Gastroesophageal sphincter (tissue), 4 donors: ENCODE measurements around the gene GPR162. TPM values are rescaled to one million over a fixed set of nuclear protein-coding genes. Genes with fewer than 3 reads are reported as not detected.
"Not testable (repeated sequence)": the region's sequence is repeated elsewhere in the genome, so short reads cannot be mapped to it uniquely, and the experiment has no call there.

Source experiments
- ATAC-seq: fragments of 150-250 bp; one replicate; pipeline ENCODE4 v1.9.1; 2016; ENCODE audit warnings: mild to moderate bottlenecking, moderate library complexity
- H3K27ac ChIP-seq, 4 donors: fragments of 200-600 bp; sonication (generic) in 3 of 4; 1 replicate in 3 of 4; 2 replicates in 1 of 4; pipeline ENCODE4 v1.5.1; 2016 to 2019
- H3K27me3 ChIP-seq: fragments of 200-600 bp; sonication (generic); one replicate; pipeline ENCODE4 v1.5.1; 2019
- H3K36me3 ChIP-seq, 2 donors: fragments of 200-600 bp; sonication (generic); one replicate each; pipeline ENCODE4 v1.5.1; 2019; ENCODE audit warnings: control low read depth in 1 of 2
- H3K4me1 ChIP-seq, 3 donors: fragments of 200-600 bp; sonication (generic); 1 replicate in 2 of 3; 2 replicates in 1 of 3; pipeline ENCODE4 v1.5.1; 2016 to 2019; ENCODE audit warnings: control low read depth in 2 of 3
- H3K4me3 ChIP-seq, 2 donors: fragments of 200-600 bp; sonication (generic); one replicate each; pipeline ENCODE4 v1.5.1; 2019; ENCODE audit warnings: mild to moderate bottlenecking in 1 of 2, moderate library complexity in 1 of 2
- H3K9me3 ChIP-seq, 3 donors: fragments of 200-600 bp; sonication (generic); one replicate each; pipeline ENCODE4 v1.5.1; 2017 to 2019; ENCODE audit warnings: control low read depth in 2 of 3
- EP300 ChIP-seq: sonication (generic); formaldehyde crosslinking; IDR thresholded peaks from one replicate; pipeline ENCODE4 v1.6.1; 2017; ENCODE audit warnings: antibody characterized with exemption, mild to moderate bottlenecking
- POLR2A ChIP-seq, 2 donors: fragments of 450-650 bp; IDR thresholded peaks; one replicate each; pipeline ENCODE4 v1.6.1; 2017; ENCODE audit warnings: antibody characterized with exemption in 2 of 2, mild to moderate bottlenecking in 2 of 2, moderate library complexity in 1 of 2
- POLR2AphosphoS5 ChIP-seq: sonication (generic); formaldehyde crosslinking; IDR thresholded peaks from one replicate; pipeline ENCODE4 v1.6.1; 2017; ENCODE audit warnings: antibody characterized with exemption
- WGBS, 2 donors: methylation state at CpG; one replicate each; pipeline ENCODE4 v1.1.5; 2018; ENCODE audit warnings: low coverage in 1 of 2; 5-methylcytosine and 5-hydroxymethylcytosine counted together
- total RNA-seq, 4 donors: library from RNA; depleted of rRNA; stranded (reverse); fragments of >200 nt; gene quantifications; one replicate each; pipeline ENCODE4 v1.1.0, GENCODE V29; 2016
- TF ChIP-seq, protein P1 (sequence below), 4 experiments: fragments of 200-600 bp in 2 of 4; fragments of 450-650 bp in 2 of 4; sonication (generic) in 1 of 4; IDR thresholded peaks; one replicate each; pipeline ENCODE4 v1.5.1; 2017 to 2019; ENCODE audit warnings: antibody characterized with exemption in 4 of 4, mild to moderate bottlenecking in 2 of 4, moderate library complexity in 2 of 4

GPR162 gene
- total RNA-seq, 4 donors from 2014 or later = 3.7 to 9.7 (median 3.9) TPM

DNA sequence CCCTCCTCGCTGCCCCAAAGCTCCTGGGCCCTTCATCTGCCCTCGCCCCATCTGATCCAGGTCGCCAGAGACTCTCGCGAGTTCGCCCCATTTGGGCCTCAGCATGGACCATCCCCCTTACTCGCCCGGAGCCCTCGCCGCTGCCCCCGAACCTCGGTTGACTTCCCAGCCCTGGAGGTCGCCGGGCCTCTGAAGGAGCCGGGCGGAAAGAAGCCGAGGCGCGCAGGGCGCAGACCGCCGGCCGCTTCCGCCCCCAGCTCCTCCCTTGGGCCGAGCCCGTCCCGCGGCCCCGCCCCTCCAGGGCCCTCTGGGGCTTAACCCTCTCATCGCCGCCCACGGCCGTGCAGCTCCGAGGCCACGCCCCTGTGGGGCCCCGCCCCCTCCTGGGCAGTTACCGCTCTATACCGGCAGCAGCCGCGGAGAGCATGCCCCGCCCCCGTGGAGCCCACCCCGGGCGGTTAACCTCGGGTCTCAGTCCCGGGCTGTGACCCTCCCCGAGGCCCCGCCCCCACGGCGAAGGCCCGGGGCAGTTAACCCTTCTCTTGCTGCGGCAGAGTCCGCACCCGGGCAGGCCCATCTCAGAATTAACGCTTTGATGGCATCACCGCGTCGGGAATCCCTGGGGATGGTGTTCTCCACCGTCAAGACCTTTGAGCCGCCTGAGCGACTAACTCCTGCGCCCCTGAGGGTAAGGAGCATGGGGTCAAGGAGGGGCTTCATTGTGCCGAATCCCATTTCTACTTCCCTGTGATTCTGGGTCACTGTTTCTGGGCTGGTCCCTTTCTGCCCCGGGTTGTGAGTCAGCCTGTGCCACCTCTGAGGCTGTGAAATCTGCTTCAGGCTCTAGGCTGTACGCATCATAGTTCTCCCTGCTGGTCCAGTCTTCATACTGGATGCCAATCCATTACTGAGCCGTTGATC, 51.7 kb downstream of the GPR162 start, which contains the start of gene SPSB2:
Gene SPSB2 (minus strand): TSS at position 210 of the 921 bp plus-strand sequence. CDS start 402 bp downstream, outside the sequence.
- Histone ChIP-seq H3K27ac (peak within 1 kb of the TSS; percentile 41 to 94 (median 87)), H3K9me3 (no peaks in the 10 kb centered on the region), H3K4me1 (peaks cover 0 to 58% (median 30%) of the 10 kb centered on the region in 3 donors), H3K36me3 (peaks cover 0 to 34% of the 10 kb centered on the region in 2 donors), H3K27me3 (no peaks in the 10 kb centered on the region), H3K4me3 (peak within 1 kb of the TSS; percentile 50 to 84)
- TF ChIP-seq POLR2A (IDR thresholded peaks at IDR 0.05) = peak; percentile 58 to 66
- no peak for TF ChIP-seq EP300
- TF ChIP-seq POLR2AphosphoS5 = peak; percentile 54
- TF ChIP-seq, protein P1, sequence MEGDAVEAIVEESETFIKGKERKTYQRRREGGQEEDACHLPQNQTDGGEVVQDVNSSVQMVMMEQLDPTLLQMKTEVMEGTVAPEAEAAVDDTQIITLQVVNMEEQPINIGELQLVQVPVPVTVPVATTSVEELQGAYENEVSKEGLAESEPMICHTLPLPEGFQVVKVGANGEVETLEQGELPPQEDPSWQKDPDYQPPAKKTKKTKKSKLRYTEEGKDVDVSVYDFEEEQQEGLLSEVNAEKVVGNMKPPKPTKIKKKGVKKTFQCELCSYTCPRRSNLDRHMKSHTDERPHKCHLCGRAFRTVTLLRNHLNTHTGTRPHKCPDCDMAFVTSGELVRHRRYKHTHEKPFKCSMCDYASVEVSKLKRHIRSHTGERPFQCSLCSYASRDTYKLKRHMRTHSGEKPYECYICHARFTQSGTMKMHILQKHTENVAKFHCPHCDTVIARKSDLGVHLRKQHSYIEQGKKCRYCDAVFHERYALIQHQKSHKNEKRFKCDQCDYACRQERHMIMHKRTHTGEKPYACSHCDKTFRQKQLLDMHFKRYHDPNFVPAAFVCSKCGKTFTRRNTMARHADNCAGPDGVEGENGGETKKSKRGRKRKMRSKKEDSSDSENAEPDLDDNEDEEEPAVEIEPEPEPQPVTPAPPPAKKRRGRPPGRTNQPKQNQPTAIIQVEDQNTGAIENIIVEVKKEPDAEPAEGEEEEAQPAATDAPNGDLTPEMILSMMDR (IDR thresholded peaks at IDR 0.05) = peak in 1 of 4 experiments; percentile 31
- peak; percentile 91 for ATAC-seq
- 0% methylated on average over 6 of the region's 66 CpGs; no CpG with 5 or more reads in 1 of the 2 donors for WGBS, 2 donors

DNA sequence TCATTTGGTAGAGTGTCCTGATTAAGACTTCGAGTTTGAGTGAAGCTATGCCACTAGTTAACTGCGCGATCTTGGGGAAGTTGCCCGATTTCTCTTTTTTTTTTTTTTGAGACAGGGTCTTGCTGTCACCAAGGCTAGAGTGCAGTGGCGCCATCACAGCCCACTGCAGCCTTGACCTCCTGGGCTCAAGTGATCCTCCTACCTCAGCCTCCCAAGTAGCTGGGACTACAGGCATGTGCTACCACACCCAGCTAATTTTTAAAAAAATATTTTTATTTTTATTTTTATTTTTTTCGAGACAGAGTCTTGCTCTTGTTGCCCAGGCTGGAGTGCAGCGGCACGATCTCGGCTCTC, 52.4 kb downstream of the GPR162 start:
- peaks cover 0 to 30% of the 10 kb centered on the region in 2 donors for H3K36me3 ChIP-seq
- peaks cover 0 to 52% (median 24%) of the 10 kb centered on the region in 3 donors for H3K4me1 ChIP-seq
- H3K4me3 ChIP-seq = peak overlapping the region; percentile 50 to 84
- H3K27me3 ChIP-seq, ATAC-seq, H3K9me3 ChIP-seq: not testable (repeated sequence)
- H3K27ac ChIP-seq = peak overlapping the region; percentile 41 to 94 (median 87)
- WGBS, 2 donors = 43 to 44% methylated on average over 8 to 9 of the region's 9 CpGs

Other genes with a start within 250 kb of the GPR162 start
- 100 to 1,000 TPM; 133 to 266 (median 219) TPM for gene CHD4, start 214.4 kb upstream of the GPR162 start, total RNA-seq
- 1 to 10 TPM in 2 of 4 donors, under 1 TPM in 2; 0.47 to 2.0 (median 1.2) TPM for gene LPAR5, start 185.9 kb upstream of the GPR162 start, total RNA-seq
- gene ACRBP, start 174.4 kb upstream of the GPR162 start, total RNA-seq = 1 to 10 TPM in 2 of 4 donors, under 1 TPM in 1, not detected in 1; 0.81 to 3.2 (median 2.4) TPM
- 10 to 100 TPM; 43.2 to 63.8 (median 54.3) TPM for gene ING4, start 158.7 kb upstream of the GPR162 start, total RNA-seq
- gene ZNF384, start 132.4 kb upstream of the GPR162 start, total RNA-seq = 10 to 100 TPM; 26.1 to 57.5 (median 43.6) TPM
- gene PIANP, start 121.0 kb upstream of the GPR162 start, total RNA-seq = 1 to 10 TPM in 1 of 4 donors, under 1 TPM in 3; 0.46 to 1.2 (median 0.73) TPM
- 10 to 100 TPM; 54.4 to 69.5 (median 55.4) TPM for gene COPS7A, start 97.8 kb upstream of the GPR162 start, total RNA-seq
- 100 to 1,000 TPM; 140 to 290 (median 216) TPM for gene MLF2, start 68.7 kb upstream of the GPR162 start, total RNA-seq
- gene PTMS, start 55.5 kb upstream of the GPR162 start, total RNA-seq = 100 to 1,000 TPM; 259 to 516 (median 325) TPM
- gene LAG3, start 49.3 kb upstream of the GPR162 start, total RNA-seq = 1 to 10 TPM in 3 of 4 donors, under 1 TPM in 1; 0.30 to 3.0 (median 1.9) TPM
- gene CD4, start 32.3 kb upstream of the GPR162 start, total RNA-seq = 10 to 100 TPM in 2 of 4 donors, 1 to 10 TPM in 2; 2.6 to 15.2 (median 9.1) TPM
- 10 to 100 TPM; 17.3 to 28.3 (median 23.0) TPM for gene P3H3, start 6.6 kb downstream of the GPR162 start, total RNA-seq
- 1 to 10 TPM in 3 of 4 donors, under 1 TPM in 1; 0.45 to 1.8 (median 1.3) TPM for gene GNB3, start 19.1 kb downstream of the GPR162 start, total RNA-seq
- gene CDCA3, start 29.5 kb downstream of the GPR162 start, total RNA-seq = 1 to 10 TPM; 1.1 to 5.9 (median 1.4) TPM
- 10 to 100 TPM; 43.4 to 70.9 (median 65.0) TPM for gene USP5, start 30.3 kb downstream of the GPR162 start, total RNA-seq
- gene TPI1, start 45.7 kb downstream of the GPR162 start, total RNA-seq = 100 to 1,000 TPM; 324 to 473 (median 392) TPM
- 10 to 100 TPM in 1 of 4 donors, 1 to 10 TPM in 3; 7.4 to 10.7 (median 8.1) TPM for gene SPSB2, start 51.5 kb downstream of the GPR162 start, total RNA-seq
- gene LRRC23, start 83.0 kb downstream of the GPR162 start, total RNA-seq = 10 to 100 TPM in 3 of 4 donors, 1 to 10 TPM in 1; 8.8 to 16.6 (median 13.6) TPM
- gene ENO2, start 92.8 kb downstream of the GPR162 start, total RNA-seq = 10 to 100 TPM; 31.2 to 68.2 (median 43.5) TPM
- 100 to 1,000 TPM in 2 of 4 donors, 10 to 100 TPM in 2; 49.0 to 136 (median 95.2) TPM for gene ATN1, start 106.1 kb downstream of the GPR162 start, total RNA-seq
- gene RNU7-1, start 122.0 kb downstream of the GPR162 start, total RNA-seq = not detected
- gene C12orf57, start 122.2 kb downstream of the GPR162 start, total RNA-seq = 100 to 1,000 TPM; 172 to 521 (median 367) TPM
- gene PTPN6, start 129.5 kb downstream of the GPR162 start, total RNA-seq = 10 to 100 TPM in 1 of 4 donors, 1 to 10 TPM in 3; 2.6 to 15.9 (median 7.5) TPM
- gene PHB2, start 148.8 kb downstream of the GPR162 start, total RNA-seq = 100 to 1,000 TPM; 170 to 215 (median 187) TPM
- gene EMG1, start 149.1 kb downstream of the GPR162 start, total RNA-seq = 10 to 100 TPM; 17.0 to 27.3 (median 20.1) TPM
- gene LPCAT3, start 196.7 kb downstream of the GPR162 start, total RNA-seq = 10 to 100 TPM; 23.7 to 33.7 (median 26.6) TPM
- gene C1S, start 238.9 kb downstream of the GPR162 start, total RNA-seq = 100 to 1,000 TPM; 391 to 853 (median 638) TPM